Mucosa of descending colon (tissue), 3 donors: ENCODE results near the gene ITGB2. TPM values are rescaled to one million over a fixed set of nuclear protein-coding genes. Genes with fewer than 3 reads are reported as not detected.

Experiments used
- ATAC-seq: fragments of 200-7000 bp; cut with Tn5 transposase; one replicate; pipeline ENCODE4 v1.9.1; 2020; ENCODE audit warnings: mild to moderate bottlenecking, moderate library complexity
- DNase-seq, 3 donors: peaks; one replicate each; pipeline ENCODE4 v3.0.0-alpha.2; 2020
- H3K36me3 ChIP-seq: fragments of 200-600 bp; one replicate; pipeline ENCODE4 v1.8.0; 2021; ENCODE audit warnings: low read depth, mild to moderate bottlenecking
- H3K4me1 ChIP-seq: fragments of 200-600 bp; one replicate; pipeline ENCODE4 v1.8.0; 2021; ENCODE audit warnings: low read depth, mild to moderate bottlenecking
- H3K4me3 ChIP-seq: fragments of 200-600 bp; one replicate; pipeline ENCODE4 v1.8.0; 2021; ENCODE audit warnings: mild to moderate bottlenecking
- H3K9me3 ChIP-seq: fragments of 200-600 bp; one replicate; pipeline ENCODE4 v1.8.0; 2021; ENCODE audit warnings: mild to moderate bottlenecking
- CTCF ChIP-seq: fragments of 200-600 bp; IDR thresholded peaks from one replicate; pipeline ENCODE4 v1.8.0; 2022; ENCODE audit warnings: antibody characterized with exemption, mild to moderate bottlenecking
- intact Hi-C, 2 donors: fragments of 100-400 bp; cut with DNase I in 1 of 2; cut with micrococcal nuclease in 1 of 2; formaldehyde crosslinking; loops; one replicate each; pipeline versions ENCODE4 v1.11.0 to v1.11.1; 2022; cut with DNase I, micrococcal nuclease
- total RNA-seq, 3 donors: library from RNA; stranded (reverse); fragmentation: NEBNext Ultra II Directional in 2 of 3; extraction: Animal tissue kit (Norgen Biotek cat#: 25700) in 2 of 3; gene quantifications; one replicate each; pipeline versions ENCODE4 v1.2.1 to v1.2.4, GENCODE V29; 2021 to 2023
- donor health status: DM: no; HTN: no; CAD: no; lungs with moderate emphysema.
- donor health status: DM: no; HTN: no; CAD: no.
- donor health status: DM: no; HTN: yes; CAD: no.

ITGB2 gene
- total RNA-seq, 3 donors from 2014 or later, result 10.8 to 52.3 (median 51.1) TPM

DNA sequence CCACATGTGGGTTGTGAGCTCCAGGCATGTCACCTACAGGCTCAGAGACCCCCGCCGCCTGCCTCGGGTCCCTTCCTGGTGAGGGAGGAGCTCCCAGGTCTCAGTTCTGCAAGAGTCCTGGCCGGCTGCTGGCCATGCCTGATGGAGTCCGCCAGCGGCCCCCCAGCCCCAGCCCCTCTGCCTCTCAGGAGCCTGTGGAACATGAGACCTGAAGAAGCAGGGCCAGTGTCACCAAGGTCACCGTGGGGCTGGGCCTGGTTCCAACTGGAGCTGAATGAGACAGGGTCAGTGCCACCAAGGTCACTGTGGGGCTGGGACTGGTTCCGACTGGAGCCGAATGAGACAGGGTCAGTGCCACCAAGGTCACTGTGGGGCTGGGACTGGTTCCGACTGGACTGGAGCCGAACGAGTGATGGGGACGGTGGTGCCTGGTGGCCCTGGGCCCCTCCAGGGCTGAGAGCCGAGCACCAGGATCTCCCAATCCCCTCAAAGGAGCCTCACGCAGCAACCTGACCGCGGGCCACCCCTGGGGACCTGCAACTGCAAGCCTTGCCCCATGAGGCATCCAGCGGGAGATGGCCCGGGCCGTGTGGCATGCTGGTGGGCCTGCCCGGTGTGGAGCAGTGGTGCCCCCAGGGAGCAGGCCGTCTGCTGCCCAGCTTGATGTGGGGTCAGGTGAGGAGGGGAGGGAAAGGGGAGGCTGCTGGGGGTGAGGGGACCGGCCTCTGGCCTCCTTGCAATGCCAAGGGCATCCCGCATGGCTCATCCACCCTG is 32.7 kb downstream of the ITGB2 start:
- ATAC-seq, result no peak
- peak in 1 of 3 donors; percentile 49 for DNase-seq

DNA sequence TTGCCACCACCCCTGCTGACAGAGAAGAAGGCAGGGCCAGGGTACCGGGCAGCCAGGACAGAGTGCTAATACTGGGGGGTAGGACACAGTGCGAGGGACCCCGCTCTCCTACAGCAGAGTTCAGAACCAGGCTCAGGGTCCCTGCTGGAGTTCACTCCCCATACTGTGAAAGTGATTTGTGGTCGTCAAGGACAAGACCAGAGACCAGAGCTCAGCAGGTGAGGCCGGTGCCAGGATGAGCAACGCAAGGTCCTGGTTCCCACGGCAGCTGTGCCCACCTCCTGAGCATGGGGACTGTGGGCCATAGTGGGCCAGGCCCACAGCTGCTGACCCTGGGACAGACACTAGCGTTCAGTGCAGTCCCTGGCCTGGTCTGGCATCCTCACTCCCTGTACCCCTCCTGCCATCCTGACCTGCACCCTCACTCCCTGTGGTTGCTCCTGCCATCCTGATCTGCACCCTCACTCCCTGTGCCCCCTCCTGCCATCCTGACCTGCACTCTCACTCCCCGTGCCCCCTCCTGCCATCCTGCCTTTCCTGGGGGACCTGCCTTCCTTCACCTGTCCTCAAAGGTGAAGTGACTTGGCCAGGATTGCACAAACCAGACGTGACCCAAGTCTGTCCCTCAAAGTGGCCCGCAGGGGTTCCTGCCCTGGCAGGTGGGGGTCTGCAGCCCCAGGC is 33.4 kb downstream of the ITGB2 start:
- no peaks in the 10 kb centered on the region for H3K36me3 ChIP-seq
- no peaks in the 10 kb centered on the region for H3K9me3 ChIP-seq
- DNase-seq, result peak in 1 of 3 donors; percentile 43
- peaks cover 2% of the 10 kb centered on the region for H3K4me1 ChIP-seq
- no peak for TF ChIP-seq CTCF
- no peak for ATAC-seq
- intact Hi-C loops, result no loop called here
- H3K4me3 ChIP-seq, result no peak overlapping the region

More for the DNA sequence above, 32.7 kb downstream of the ITGB2 start:
- no peak for TF ChIP-seq CTCF
- Histone ChIP-seq H3K9me3 (no peaks in the 10 kb centered on the region), H3K4me1 (no peaks in the 10 kb centered on the region), H3K4me3 (no peak overlapping the region), H3K36me3 (no peaks in the 10 kb centered on the region)
- intact Hi-C loops, result no loop called here

GRCh38 chr21:44886113-44887075 is 34.3 kb downstream of the ITGB2 start:
- ATAC-seq (no peak), DNase-seq (peak in 1 of 3 donors; percentile 41)
- Histone ChIP-seq H3K9me3 (no peaks in the 10 kb centered on the region), H3K4me1 (peaks cover 2% of the 10 kb centered on the region), H3K4me3 (no peak overlapping the region), H3K36me3 (no peaks in the 10 kb centered on the region)
- intact Hi-C loops, result no loop called here
- TF ChIP-seq CTCF, result no peak

GRCh38 chr21:44885615-44886014 is 35.1 kb downstream of the ITGB2 start:
- Histone ChIP-seq H3K9me3 (no peaks in the 10 kb centered on the region), H3K36me3 (no peaks in the 10 kb centered on the region), H3K4me1 (peaks cover 2% of the 10 kb centered on the region), H3K4me3 (no peak overlapping the region)
- ATAC-seq, result no peak
- no peak for TF ChIP-seq CTCF
- peak in 1 of 3 donors; percentile 19 for DNase-seq
- intact Hi-C loops, result no loop called here

- Histone ChIP-seq H3K36me3 (no peaks in the 10 kb centered on the region), H3K9me3 (no peaks in the 10 kb centered on the region), H3K4me1 (peaks cover 2% of the 10 kb centered on the region), H3K4me3 (no peak overlapping the region)
- ATAC-seq (no peak), DNase-seq (peak in 1 of 3 donors; percentile 41)
- intact Hi-C loops, result no loop called here
- no peak for TF ChIP-seq CTCF
These were observed 36.6 kb downstream of the ITGB2 start for GRCh38 chr21:44884097-44884496.
